GM19035 (cell line): ENCODE data around the gene ADRA2B.

Experiments used
- ATAC-seq: cut with Tn5 transposase; IDR thresholded peaks from one replicate; pipeline ENCODE4 v1.9.1; 2021; ENCODE audit not compliant: unreplicated experiment

ADRA2B gene

GRCh38 chr2:96138179-96139145 lies 22.1 kb upstream of the ADRA2B start, which contains the start of gene ASTL:
Gene ASTL (minus strand): TSS chr2:96138502. CDS start chr2:96138436, 66 bp downstream.
- no peak for ATAC-seq

GRCh38 chr2:96137321-96138178 lies 21.2 kb upstream of the ADRA2B start:
- no peak for ATAC-seq

- no peak for ATAC-seq
Observed at GRCh38 chr2:96136129-96136720, 19.9 kb upstream of the ADRA2B start.

- ATAC-seq, result no peak
Observed at GRCh38 chr2:96135621-96136020, 19.2 kb upstream of the ADRA2B start.

- ATAC-seq, result no peak
Observed at GRCh38 chr2:96135171-96135570, 18.8 kb upstream of the ADRA2B start.

- no peak for ATAC-seq
Observed at GRCh38 chr2:96134421-96134820, 18.1 kb upstream of the ADRA2B start.

GRCh38 chr2:96131813-96132745 lies 15.7 kb upstream of the ADRA2B start:
- ATAC-seq, result no peak

- no peak for ATAC-seq
Observed at GRCh38 chr2:96131152-96131812, 14.9 kb upstream of the ADRA2B start.

GRCh38 chr2:96130483-96130882 lies 14.1 kb upstream of the ADRA2B start:
- no peak for ATAC-seq

GRCh38 chr2:96129528-96130120 lies 13.3 kb upstream of the ADRA2B start:
- no peak for ATAC-seq

GRCh38 chr2:96128456-96128855 lies 12.1 kb upstream of the ADRA2B start:
- ATAC-seq, result no peak

GRCh38 chr2:96124406-96125265 lies 8.3 kb upstream of the ADRA2B start:
- no peak for ATAC-seq

- ATAC-seq, result no peak
Observed at GRCh38 chr2:96123936-96124335, 7.6 kb upstream of the ADRA2B start.

GRCh38 chr2:96123290-96123689 lies 6.9 kb upstream of the ADRA2B start:
- ATAC-seq, result no peak

GRCh38 chr2:96122391-96122790 lies 6.0 kb upstream of the ADRA2B start:
- ATAC-seq, result no peak

GRCh38 chr2:96121414-96121813 lies 5.0 kb upstream of the ADRA2B start:
- ATAC-seq, result no peak

GRCh38 chr2:96120991-96121390 lies 4.6 kb upstream of the ADRA2B start:
- no peak for ATAC-seq

GRCh38 chr2:96120091-96120720 lies 3.8 kb upstream of the ADRA2B start:
- no peak for ATAC-seq
